Liver (tissue), 9 donors: ENCODE results near the gene ANKRD13D. TPM values are rescaled to one million over a fixed set of nuclear protein-coding genes. Genes with fewer than 3 reads are reported as not detected.

ENCODE experiments used
- DNase-seq: peaks from one replicate; pipeline ENCODE4 v3.0.0-alpha.2; 2017; ENCODE audit warnings: low spot score
- H3K27ac ChIP-seq, 2 donors: one replicate each; pipeline ENCODE4 v1.7.0; 2013; ENCODE audit warnings: inconsistent platforms in 2 of 2, low read length in 2 of 2, control low read depth in 1 of 2, low read depth in 1 of 2, mild to moderate bottlenecking in 1 of 2
- H3K27me3 ChIP-seq, 4 donors: one replicate each; pipeline versions ENCODE4 v1.6.1 to v1.7.0; 2013; ENCODE audit warnings: low read length in 3 of 4, inconsistent platforms in 1 of 4, mild to moderate bottlenecking in 1 of 4, moderate library complexity in 1 of 4; ENCODE audit not compliant: control insufficient read depth in 4 of 4, insufficient read depth in 4 of 4
- H3K36me3 ChIP-seq, 4 donors: one replicate each; pipeline versions ENCODE4 v1.6.1 to v1.7.0; 2013; ENCODE audit warnings: low read length in 3 of 4, mild to moderate bottlenecking in 3 of 4, low read depth in 1 of 4, moderate library complexity in 1 of 4; ENCODE audit not compliant: control insufficient read depth in 4 of 4, insufficient read depth in 3 of 4
- H3K4me1 ChIP-seq, 4 donors: one replicate each; pipeline versions ENCODE4 v1.6.1 to v1.7.0; 2013; ENCODE audit warnings: low read length in 3 of 4, mild to moderate bottlenecking in 3 of 4, moderate library complexity in 1 of 4; ENCODE audit not compliant: control insufficient read depth in 4 of 4, insufficient read depth in 4 of 4
- H3K4me3 ChIP-seq, 3 donors: one replicate each; pipeline versions ENCODE4 v1.6.1 to v1.7.0; 2013; ENCODE audit warnings: low read length in 3 of 3, control low read depth in 1 of 3, low read depth in 1 of 3, mild to moderate bottlenecking in 1 of 3
- H3K9ac ChIP-seq, 2 donors: one replicate each; pipeline ENCODE4 v1.7.0; 2013; ENCODE audit warnings: low read length in 2 of 2, mild to moderate bottlenecking in 2 of 2, moderate library complexity in 2 of 2, control low read depth in 1 of 2, low read depth in 1 of 2
- H3K9me3 ChIP-seq, 4 donors: one replicate each; pipeline versions ENCODE4 v1.6.1 to v1.7.0; 2013; ENCODE audit warnings: low read length in 3 of 4; ENCODE audit not compliant: control insufficient read depth in 4 of 4
- CTCF ChIP-seq: fragments of 150-350 bp; IDR thresholded peaks from 2 replicates; pipeline ENCODE4 v1.5.1; 2017; ENCODE audit warnings: improper control_type of control experiment, low read depth, low read length; ENCODE audit not compliant: missing input control
- EGR1 ChIP-seq, 2 donors: IDR thresholded peaks; 2 replicates each; pipeline ENCODE4 v1.6.1; 2016 to 2018; ENCODE audit warnings: antibody characterized with exemption in 2 of 2, low read depth in 2 of 2
- FOXA1 ChIP-seq: IDR thresholded peaks from 2 replicates; pipeline ENCODE4 v1.6.1; 2016; ENCODE audit warnings: antibody characterized with exemption
- FOXA2 ChIP-seq: IDR thresholded peaks from 2 replicates; pipeline ENCODE4 v1.6.1; 2016; ENCODE audit warnings: antibody characterized with exemption
- GABPA ChIP-seq, 2 donors: IDR thresholded peaks in 1 of 2; conservative IDR thresholded peaks in 1 of 2; 2 replicates each; pipeline ENCODE4 v1.6.1; 2016; ENCODE audit warnings: antibody characterized with exemption in 2 of 2, mild to moderate bottlenecking in 1 of 2, moderate library complexity in 1 of 2
- HNF4A ChIP-seq, 2 donors: conservative IDR thresholded peaks; 2 replicates each; pipeline ENCODE4 v1.6.1; 2016; ENCODE audit warnings: antibody characterized with exemption in 2 of 2, mild to moderate bottlenecking in 2 of 2
- HNF4G ChIP-seq: IDR thresholded peaks from 2 replicates; pipeline ENCODE4 v1.6.1; 2016; ENCODE audit warnings: antibody characterized with exemption
- JUND ChIP-seq, 2 donors: IDR thresholded peaks; 2 replicates each; pipeline ENCODE4 v1.6.1; 2016; ENCODE audit warnings: antibody characterized with exemption in 2 of 2
- NR2F2 ChIP-seq: IDR thresholded peaks from 2 replicates; pipeline ENCODE4 v1.6.1; 2016; ENCODE audit warnings: antibody characterized with exemption
- RAD21 ChIP-seq, 2 donors: IDR thresholded peaks; 2 replicates each; pipeline ENCODE4 v1.6.1; 2016; ENCODE audit warnings: antibody characterized with exemption in 2 of 2, mild to moderate bottlenecking in 2 of 2
- REST ChIP-seq: IDR thresholded peaks from 2 replicates; pipeline ENCODE4 v1.6.1; 2016; ENCODE audit warnings: antibody characterized with exemption, mild to moderate bottlenecking
- RXRA ChIP-seq, 2 donors: IDR thresholded peaks; 2 replicates each; pipeline ENCODE4 v1.6.1; 2017 to 2018; ENCODE audit warnings: antibody characterized with exemption in 2 of 2, mild to moderate bottlenecking in 1 of 2
- SP1 ChIP-seq: IDR thresholded peaks from 2 replicates; pipeline ENCODE4 v1.6.1; 2018; ENCODE audit warnings: antibody characterized with exemption, mild to moderate bottlenecking
- TAF1 ChIP-seq: conservative IDR thresholded peaks from 2 replicates; pipeline ENCODE4 v1.6.1; 2016; ENCODE audit warnings: antibody characterized with exemption, mild to moderate bottlenecking
- YY1 ChIP-seq: IDR thresholded peaks from 2 replicates; pipeline ENCODE4 v1.6.1; 2016; ENCODE audit warnings: antibody characterized with exemption, mild to moderate bottlenecking
- ZBTB33 ChIP-seq: IDR thresholded peaks from 2 replicates; pipeline ENCODE4 v1.6.1; 2016; ENCODE audit warnings: antibody characterized with exemption
- WGBS: extraction: QIAGEN DNeasy Blood & Tissue Kit; methylation state at CpG from one replicate; pipeline ENCODE4 v1.1.7; 2013; 5-methylcytosine and 5-hydroxymethylcytosine counted together
- polyA plus RNA-seq, 2 donors: library from polyadenylated mRNA; stranded (reverse) in 1 of 2; unstranded in 1 of 2; fragments of 200-250 nt in 1 of 2; fragments of >200 nt in 1 of 2; fragmentation: Nextera tagmentation in 1 of 2; extraction: Ambion mirVana in 1 of 2; gene quantifications; one replicate each; pipeline versions ENCODE4 v1.2.1 to v1.2.3, GENCODE V29; 2013 to 2015
- total RNA-seq, 2 donors: library from RNA; depleted of rRNA; stranded (reverse); fragments of >200 nt; gene quantifications; one replicate each; pipeline ENCODE4 v1.2.3, GENCODE V29; 2014
- TF ChIP-seq, protein P1 (sequence below): IDR thresholded peaks from 2 replicates; pipeline ENCODE4 v1.6.1; 2016; ENCODE audit warnings: antibody characterized with exemption
- TF ChIP-seq, protein P2 (sequence below): IDR thresholded peaks from 2 replicates; pipeline ENCODE4 v1.6.1; 2016; ENCODE audit warnings: antibody characterized with exemption
- donor health status: healthy.
- donor health status: healthy.
- donor health status: healthy.
- donor health status: healthy.
- donor health status: healthy.

Gene ANKRD13D
- total and polyA plus RNA-seq, 4 donors = 5.5 to 15.0 (median 5.9) TPM

- no peak for DNase-seq
- WGBS = 70% methylated on average over 23 of the region's 23 CpGs
- TF ChIP-seq EGR1 (IDR thresholded peaks at IDR 0.05; ENCODE audit: low read depth in 2 of 2) (no peak), RXRA (IDR thresholded peaks at IDR 0.05) (no peak), SP1 (no peak), GABPA (IDR thresholded peaks at IDR 0.05 in 1 of 2, conservative IDR thresholded peaks at IDR 0.05 in 1 of 2) (no peak), FOXA1 (no peak), TAF1 (no peak), YY1 (no peak), RAD21 (IDR thresholded peaks at IDR 0.05) (no peak), NR2F2 (no peak), CTCF (no peak)
- TF ChIP-seq, protein P1, sequence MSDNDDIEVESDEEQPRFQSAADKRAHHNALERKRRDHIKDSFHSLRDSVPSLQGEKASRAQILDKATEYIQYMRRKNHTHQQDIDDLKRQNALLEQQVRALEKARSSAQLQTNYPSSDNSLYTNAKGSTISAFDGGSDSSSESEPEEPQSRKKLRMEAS = no peak
- peaks cover 18 to 86% (median 50%) of the 10 kb centered on the region in 4 donors for H3K4me1 ChIP-seq
- no peaks in the 10 kb centered on the region for H3K27me3 ChIP-seq
- no peaks in the 10 kb centered on the region for H3K9me3 ChIP-seq
- no peak overlapping the region for H3K9ac ChIP-seq
- peaks cover 0 to 2% (median 0%) of the 10 kb centered on the region in 4 donors for H3K36me3 ChIP-seq
- no peak overlapping the region for H3K4me3 ChIP-seq
- peak overlapping the region in 1 of 2 donors; percentile 44 for H3K27ac ChIP-seq
Measured at GRCh38 chr11:67272327-67273259, 16.5 kb upstream of the ANKRD13D start.

DNA sequence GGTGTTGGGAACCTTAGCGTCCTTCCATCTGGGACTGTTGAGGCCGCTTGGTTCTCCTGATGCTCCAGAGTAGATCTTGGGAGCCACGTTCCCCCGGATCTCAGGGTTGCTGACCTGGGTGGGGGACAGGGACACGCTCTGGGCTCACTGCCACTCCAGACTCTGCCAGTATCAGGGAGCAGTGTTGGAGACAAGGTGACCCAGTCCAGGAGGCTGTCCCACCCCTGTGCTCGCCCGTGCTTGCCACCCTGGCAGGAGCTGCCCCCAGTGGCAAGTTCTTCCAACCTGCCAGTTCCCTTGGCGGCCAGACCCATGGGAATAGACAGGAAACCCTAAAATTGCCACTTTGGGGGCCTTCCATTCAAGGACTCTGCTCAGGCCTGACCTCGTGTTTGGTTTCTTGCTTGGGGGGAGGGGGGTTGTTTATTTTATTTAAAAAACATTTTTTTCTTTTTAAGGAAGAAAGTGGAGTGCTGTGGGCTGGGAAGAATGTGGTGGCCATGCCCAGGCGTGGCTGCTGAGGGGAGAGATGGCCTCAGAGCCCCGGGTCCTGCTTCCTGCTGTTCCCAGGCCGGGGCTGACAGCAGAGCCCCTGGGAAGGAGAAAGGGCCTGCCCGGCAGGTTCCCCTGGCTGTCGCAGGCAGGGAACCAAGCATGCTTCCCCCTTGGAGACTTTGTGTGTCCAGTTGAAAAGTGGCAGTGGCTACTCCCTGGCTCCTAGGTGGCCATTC is 15.7 kb upstream of the ANKRD13D start:
- H3K4me3 ChIP-seq = no peak overlapping the region
- DNase-seq = no peak
- WGBS = 59% methylated on average over 14 of the region's 14 CpGs
- no peak overlapping the region for H3K9ac ChIP-seq
- peak overlapping the region in 1 of 2 donors; percentile 44 for H3K27ac ChIP-seq
- H3K36me3 ChIP-seq = peaks cover 0 to 2% (median 0%) of the 10 kb centered on the region in 4 donors
- no peaks in the 10 kb centered on the region for H3K27me3 ChIP-seq
- no peaks in the 10 kb centered on the region for H3K9me3 ChIP-seq
- peaks cover 18 to 82% (median 42%) of the 10 kb centered on the region in 4 donors for H3K4me1 ChIP-seq
- TF ChIP-seq HNF4G (no peak), JUND (IDR thresholded peaks at IDR 0.05) (no peak), ZBTB33 (no peak), REST (no peak), EGR1 (IDR thresholded peaks at IDR 0.05; ENCODE audit: low read depth in 2 of 2) (no peak), YY1 (no peak), NR2F2 (no peak), FOXA2 (no peak), RAD21 (IDR thresholded peaks at IDR 0.05) (no peak), HNF4A (conservative IDR thresholded peaks at IDR 0.05) (no peak)
- TF ChIP-seq, protein P2, sequence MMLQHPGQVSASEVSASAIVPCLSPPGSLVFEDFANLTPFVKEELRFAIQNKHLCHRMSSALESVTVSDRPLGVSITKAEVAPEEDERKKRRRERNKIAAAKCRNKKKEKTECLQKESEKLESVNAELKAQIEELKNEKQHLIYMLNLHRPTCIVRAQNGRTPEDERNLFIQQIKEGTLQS = no peak
- TF ChIP-seq, protein P1 = no peak
